Breast epithelium (tissue), 3 donors: ENCODE measurements around the gene SANBR.

Source experiments
- POLR2A ChIP-seq: fragments of 450-650 bp; IDR thresholded peaks from one replicate; pipeline ENCODE4 v1.6.1; 2016; ENCODE audit warnings: antibody characterized with exemption, mild to moderate bottlenecking, moderate library complexity
- POLR2AphosphoS5 ChIP-seq, 3 donors: sonication (generic); formaldehyde crosslinking; IDR thresholded peaks; one replicate each; pipeline ENCODE4 v1.6.1; 2017; ENCODE audit warnings: antibody characterized with exemption in 3 of 3
- TF ChIP-seq, protein P1 (sequence below), 3 donors: fragments of 450-650 bp; IDR thresholded peaks; one replicate each; pipeline ENCODE4 v1.5.1; 2016 to 2017; ENCODE audit warnings: antibody characterized with exemption in 3 of 3, mild to moderate bottlenecking in 3 of 3, moderate library complexity in 3 of 3

DNA sequence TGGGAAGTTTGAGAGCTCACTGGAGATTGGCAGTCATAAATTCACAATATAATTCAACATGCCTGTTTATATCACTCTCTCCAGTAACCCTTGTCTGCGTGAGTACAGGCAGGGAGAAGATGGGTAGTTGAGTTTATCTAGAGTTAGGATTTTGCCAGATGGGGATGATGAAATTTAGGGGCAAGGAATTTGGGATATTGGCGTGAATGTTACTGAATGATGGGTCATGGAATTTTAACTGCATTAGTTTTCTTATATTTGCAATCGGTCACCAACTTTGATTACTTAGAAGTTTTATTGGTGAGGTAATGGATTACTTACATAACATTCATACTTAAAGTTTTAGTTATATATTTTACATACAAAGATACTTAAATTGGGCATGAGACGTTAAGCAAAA lies 35.1 kb downstream of the SANBR start:
- no peak for TF ChIP-seq POLR2A
- TF ChIP-seq, protein P1, sequence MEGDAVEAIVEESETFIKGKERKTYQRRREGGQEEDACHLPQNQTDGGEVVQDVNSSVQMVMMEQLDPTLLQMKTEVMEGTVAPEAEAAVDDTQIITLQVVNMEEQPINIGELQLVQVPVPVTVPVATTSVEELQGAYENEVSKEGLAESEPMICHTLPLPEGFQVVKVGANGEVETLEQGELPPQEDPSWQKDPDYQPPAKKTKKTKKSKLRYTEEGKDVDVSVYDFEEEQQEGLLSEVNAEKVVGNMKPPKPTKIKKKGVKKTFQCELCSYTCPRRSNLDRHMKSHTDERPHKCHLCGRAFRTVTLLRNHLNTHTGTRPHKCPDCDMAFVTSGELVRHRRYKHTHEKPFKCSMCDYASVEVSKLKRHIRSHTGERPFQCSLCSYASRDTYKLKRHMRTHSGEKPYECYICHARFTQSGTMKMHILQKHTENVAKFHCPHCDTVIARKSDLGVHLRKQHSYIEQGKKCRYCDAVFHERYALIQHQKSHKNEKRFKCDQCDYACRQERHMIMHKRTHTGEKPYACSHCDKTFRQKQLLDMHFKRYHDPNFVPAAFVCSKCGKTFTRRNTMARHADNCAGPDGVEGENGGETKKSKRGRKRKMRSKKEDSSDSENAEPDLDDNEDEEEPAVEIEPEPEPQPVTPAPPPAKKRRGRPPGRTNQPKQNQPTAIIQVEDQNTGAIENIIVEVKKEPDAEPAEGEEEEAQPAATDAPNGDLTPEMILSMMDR (IDR thresholded peaks at IDR 0.05), result no peak
- TF ChIP-seq POLR2AphosphoS5 (IDR thresholded peaks at IDR 0.05), result no peak
